Measurements from ENCODE around the gene FBLN1. TPM values are rescaled to one million over a fixed set of nuclear protein-coding genes. Genes with fewer than 3 reads are reported as not detected.

The FBLN1 gene
- total and polyA plus RNA-seq, 9 of the 15 experiments (the other 6 are each of a cell fraction or from before 2014, with no cell fraction given): 0.66 TPM; not detected in 8

GRCh38 chr22:45576273-45576625 is 73.6 kb downstream of the FBLN1 start:
- in situ Hi-C loops (cut with MboI) (loop anchor here (5.0 kb wide), 1 partner anchor 66 kb away; no protein-coding TSS in a partner anchor), intact Hi-C loops (cut with micrococcal nuclease) (loop anchor here (5.0 to 10.0 kb wide), 3 partner anchors 71 to 539 kb away; no protein-coding TSS in a partner anchor)
- no peaks in the 10 kb centered on the region for H3K79me2 ChIP-seq (ENCODE audit: control insufficient read depth, insufficient read depth, low read length)
- no peak for FAIRE-seq
- peaks cover 0 to 9% of the 10 kb centered on the region in 2 experiments; a peak in 2 of 5 replicates for H3K4me1 ChIP-seq (replicated peaks in 1 of 2; ENCODE audit: control insufficient read depth in 2 of 2, insufficient read depth in 2 of 2, low read length in 2 of 2)
- H4K20me1 ChIP-seq (replicated peaks; ENCODE audit: control insufficient read depth, insufficient read depth, low read length): no peaks in the 10 kb centered on the region; the same call in 1 of the 2 replicates
- H2AFZ ChIP-seq (ENCODE audit: low read depth, low read length): no peak overlapping the region
- no peak overlapping the region for H3K4me3 ChIP-seq
- H3K27ac ChIP-seq (ENCODE audit: extremely low read depth, low read depth, low read length): no peak overlapping the region
- H3K9me3 ChIP-seq (replicated peaks; ENCODE audit: control insufficient read depth, insufficient read depth, low read depth, low read length): no peaks in the 10 kb centered on the region
- ChIA-PET CTCF (ENCODE audit: low intra/inter-chr PET ratio) (no interaction called here), POLR2A (no interaction called here)
- no peaks in the 10 kb centered on the region for H3K36me3 ChIP-seq (ENCODE audit: control insufficient read depth, insufficient read depth, low read length)
- TF ChIP-seq ZNF764 (CRISPR knock-in tag; IDR thresholded peaks at IDR 0.05; ENCODE audit: low read depth) (no peak), ZNF644 (tag; IDR thresholded peaks at IDR 0.05; ENCODE audit: low read depth) (no peak), ZSCAN29 (IDR thresholded peaks at IDR 0.05) (no peak), DLX4 (CRISPR knock-in tag; IDR thresholded peaks at IDR 0.05) (no peak)
- no peak overlapping the region for H3K4me2 ChIP-seq (ENCODE audit: insufficient read depth, low read length)
- 19% methylated on average over 6 of the region's 8 CpGs for WGBS (ENCODE audit: insufficient coverage, low coverage, missing lambda C conversion rate)
- no peak overlapping the region for H3K9ac ChIP-seq (ENCODE audit: insufficient read depth in 1 of 2, low read depth in 2 of 2, low read length in 2 of 2)
- no TSS peak for BruUV-seq (replicated peaks)
- no peaks in the 10 kb centered on the region for H3K9me1 ChIP-seq (ENCODE audit: control insufficient read depth, insufficient read depth, low read length)
- DNase-seq (ENCODE audit: extremely low read depth in 1 of 4, low spot score in 3 of 4): no peak
- H3K27me3 ChIP-seq (ENCODE audit: control insufficient read depth in 2 of 2, insufficient read depth in 2 of 2, low read length in 2 of 2): peaks cover 5 to 50% of the 10 kb centered on the region in 2 experiments; a peak in 4 of 5 replicates
- no peak for ATAC-seq

Measured in K562 (cell line).